NCI-H2081 (cell line): ENCODE results near the gene CCDC33.

Experiments used
- DNase-seq, 2 experiments: peaks; one replicate each; lab custom pipeline; 2025; lab: John Stamatoyannopoulos, UW

CCDC33 gene

DNA sequence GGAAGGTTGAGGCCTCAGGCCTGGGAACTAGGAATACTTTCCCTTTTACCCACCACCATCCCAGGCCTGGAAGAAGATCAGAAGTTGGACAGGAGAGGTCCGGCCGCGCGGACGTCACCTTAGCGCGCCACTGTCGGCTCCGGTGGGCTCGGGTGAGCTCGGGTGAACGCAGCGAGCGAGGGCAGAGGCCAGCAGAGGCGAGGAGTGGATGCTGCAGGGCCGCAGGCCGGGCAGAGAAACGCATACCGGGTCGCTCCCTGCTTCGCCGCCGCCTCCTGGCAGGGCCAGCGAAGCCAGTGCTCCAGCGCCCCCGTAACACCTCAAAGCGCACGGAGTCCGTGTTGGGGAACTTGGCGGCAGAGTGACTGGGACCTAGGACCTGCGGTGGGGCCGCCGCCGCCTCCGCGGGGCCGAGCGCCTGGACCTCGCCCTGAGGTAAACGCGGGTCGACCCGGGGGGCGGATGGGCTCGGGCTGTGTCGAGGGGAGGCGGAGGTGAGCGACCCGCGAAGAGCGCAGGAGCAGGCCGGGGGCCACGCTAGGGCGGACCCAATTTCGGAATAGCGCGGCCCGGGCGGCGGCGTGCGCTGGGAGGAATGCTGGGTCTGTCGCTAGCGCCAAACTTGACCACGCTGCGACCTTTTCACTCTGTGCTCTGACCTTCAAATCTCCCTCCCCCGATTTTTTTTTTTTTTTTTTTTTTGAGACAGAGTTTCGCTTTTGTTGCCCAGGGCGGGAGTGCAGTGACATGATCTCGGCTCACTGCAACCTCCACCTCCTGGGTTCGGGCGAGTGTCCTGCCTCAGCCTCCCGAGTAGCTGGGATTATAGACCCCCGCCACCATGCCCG lies 129.7 kb downstream of the CCDC33 start:
- DNase-seq, result no peak

GRCh38 chr15:74367296-74367854 lies 131.2 kb downstream of the CCDC33 start, which contains the start of gene CYP11A1:
Gene CYP11A1, minus strand, starts transcription at chr15:74367646. Its CDS starts 61 bp downstream, at chr15:74367585.
- no peak for DNase-seq

DNA sequence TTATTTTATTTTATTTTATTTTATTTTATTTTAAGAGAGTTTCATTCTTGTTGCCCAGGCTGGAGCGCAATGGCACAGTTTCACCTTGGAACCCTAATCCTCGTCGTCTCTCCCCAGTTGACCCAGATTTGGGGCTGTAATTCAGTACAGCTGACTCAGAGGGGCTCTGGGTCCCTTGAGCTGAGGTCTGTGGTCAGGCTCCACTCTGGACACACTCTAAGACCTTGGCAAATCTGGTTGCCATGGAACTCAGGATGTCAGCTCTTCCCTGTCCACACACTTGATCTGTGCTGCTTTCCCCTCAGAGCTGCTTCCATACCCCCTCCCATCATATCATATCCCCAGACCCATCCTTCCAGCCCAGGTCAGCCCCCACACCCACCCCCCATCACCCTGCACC lies 132.0 kb downstream of the CCDC33 start:
- no peak for DNase-seq

DNA sequence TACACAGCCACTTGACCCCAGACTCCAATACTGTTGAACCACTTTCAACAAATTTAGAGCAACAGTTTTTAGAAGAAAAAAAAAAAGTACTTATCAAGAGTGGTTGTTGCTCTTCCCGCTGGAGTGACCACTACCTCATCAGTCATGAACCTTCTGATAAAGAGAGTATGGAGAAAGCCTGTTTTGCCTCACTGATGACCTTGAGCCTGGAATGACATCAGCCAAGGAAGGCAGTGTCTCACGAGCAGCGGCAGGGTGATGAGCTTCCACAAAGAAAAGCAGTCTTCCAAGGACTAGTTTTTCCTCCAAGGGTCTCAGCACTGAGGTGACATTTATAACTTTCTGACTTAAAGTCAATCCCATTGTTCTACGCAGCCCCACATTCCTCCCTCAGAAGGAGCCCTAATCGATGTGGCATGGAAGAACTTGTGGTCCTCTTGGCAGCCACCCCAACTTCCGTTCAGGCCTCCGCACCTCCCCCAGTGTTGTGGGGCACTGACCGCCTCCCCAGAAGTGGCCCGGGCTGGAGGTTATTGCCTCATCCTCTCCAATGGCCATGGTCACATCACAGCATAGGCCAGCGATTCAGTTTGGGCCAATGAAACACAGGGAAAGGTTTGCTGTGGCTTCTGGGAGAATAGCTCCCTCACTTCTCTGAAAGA lies 133.1 kb downstream of the CCDC33 start:
- DNase-seq, result no peak

DNA sequence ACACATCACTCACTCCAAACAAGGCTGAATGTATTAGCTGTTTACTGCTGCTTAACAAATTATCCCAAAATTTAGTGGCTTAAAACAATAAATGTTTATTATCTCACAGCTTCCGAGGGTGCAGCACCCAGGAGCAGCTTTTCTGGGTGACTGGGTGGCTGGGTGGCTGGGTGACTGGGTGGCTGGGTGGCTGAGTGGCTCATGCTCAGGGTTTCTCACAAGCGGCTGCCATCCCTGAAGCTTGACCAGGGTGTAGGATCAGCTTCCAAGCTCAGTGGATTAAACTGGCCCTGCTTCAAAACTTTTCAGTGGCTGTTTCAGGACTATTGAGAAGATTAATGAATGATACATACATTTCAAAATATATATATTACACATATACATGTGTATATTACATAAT lies 133.6 kb downstream of the CCDC33 start:
- DNase-seq, result no peak

- no peak for DNase-seq
Measured at GRCh38 chr15:74370471-74370870, 134.3 kb downstream of the CCDC33 start.

GRCh38 chr15:74373056-74373650 lies 137.0 kb downstream of the CCDC33 start:
- peak in 1 of 2 experiments; percentile 42 for DNase-seq

DNA sequence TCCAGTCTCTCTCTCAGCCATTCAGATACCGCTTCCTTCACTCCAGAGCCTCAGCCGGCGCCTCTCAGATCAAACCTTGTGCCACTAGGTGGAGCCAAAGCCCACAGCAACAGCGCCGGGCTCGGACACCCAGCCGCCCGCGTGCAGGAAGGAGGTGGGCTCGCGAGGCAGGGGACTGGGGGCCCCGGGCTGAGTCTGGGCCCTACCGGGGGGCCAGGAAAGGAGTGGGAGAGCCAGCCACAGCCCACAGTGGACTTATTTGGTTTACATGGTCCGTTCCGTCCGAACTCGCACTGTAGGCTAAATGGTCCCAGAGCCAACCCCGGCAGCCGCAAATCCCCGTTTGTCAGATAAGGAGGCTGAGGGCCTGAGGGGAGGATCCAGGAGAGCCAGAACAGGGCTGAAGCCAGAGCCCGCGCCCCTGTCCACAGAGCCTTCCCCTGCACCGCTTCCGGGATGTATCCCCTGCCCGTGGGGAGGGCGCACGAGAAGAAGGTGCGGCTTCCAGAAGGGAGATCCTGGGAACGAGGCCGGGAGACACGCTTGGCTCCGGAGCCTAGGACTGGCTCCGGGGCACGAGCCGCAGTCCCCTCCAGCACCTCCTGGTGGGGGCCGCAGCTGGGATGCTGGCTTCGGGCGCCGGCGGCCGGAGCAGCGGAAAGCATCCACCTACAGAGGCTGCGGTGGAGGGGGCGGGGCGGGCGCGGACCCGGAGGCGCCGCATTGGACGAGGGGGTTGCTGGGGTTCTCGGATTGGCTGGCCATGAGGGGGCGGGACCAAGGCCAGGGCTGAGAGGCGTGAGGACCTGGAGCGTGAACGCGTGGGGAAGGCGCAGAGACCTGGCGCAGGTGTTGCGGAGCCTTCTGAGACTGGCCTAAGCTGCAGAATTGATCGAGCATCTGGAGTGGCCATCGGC lies 137.9 kb downstream of the CCDC33 start:
- DNase-seq, result peak; percentile 93 to 94

DNA sequence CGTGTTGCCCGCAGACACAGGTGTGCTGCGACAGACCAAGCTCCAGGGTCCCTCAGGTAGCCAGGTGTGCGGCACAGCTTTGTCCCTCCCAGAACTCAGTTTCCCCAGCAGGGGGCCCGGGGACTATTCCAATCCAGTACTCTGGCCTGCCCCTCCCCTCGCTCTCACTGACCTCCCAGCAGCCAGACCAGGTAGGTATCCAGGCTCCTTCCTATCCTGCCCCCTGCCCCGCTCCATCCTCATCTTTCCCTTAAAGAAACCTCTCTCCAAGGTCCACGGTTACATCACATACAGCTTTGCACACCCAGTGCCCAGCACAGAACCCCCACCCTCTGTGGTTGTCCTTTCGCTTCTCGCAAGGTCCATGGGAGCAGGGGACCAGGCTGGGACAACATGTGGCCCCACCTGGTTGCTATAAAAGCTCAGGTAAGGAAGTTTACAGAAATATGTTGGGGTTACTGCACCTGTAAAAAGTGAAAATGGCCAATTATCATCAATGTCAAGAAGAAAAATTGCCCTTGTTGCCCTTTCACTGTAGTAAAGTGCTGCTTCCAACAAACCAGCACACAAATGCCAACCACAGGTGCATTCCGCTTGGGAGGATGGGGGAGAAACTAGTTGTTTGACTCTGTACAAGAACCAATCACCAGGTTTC lies 138.6 kb downstream of the CCDC33 start:
- peak in 1 of 2 experiments; percentile 72 for DNase-seq

- peak; percentile 79 to 81 for DNase-seq
Measured at GRCh38 chr15:74375303-74375693, 139.2 kb downstream of the CCDC33 start.

GRCh38 chr15:74376226-74376625 lies 140.1 kb downstream of the CCDC33 start:
- no peak for DNase-seq

GRCh38 chr15:74376825-74377581 lies 140.9 kb downstream of the CCDC33 start:
- DNase-seq, result peak; percentile 45 to 78

- no peak for DNase-seq
Measured at GRCh38 chr15:74377831-74378766, 142.0 kb downstream of the CCDC33 start.

DNA sequence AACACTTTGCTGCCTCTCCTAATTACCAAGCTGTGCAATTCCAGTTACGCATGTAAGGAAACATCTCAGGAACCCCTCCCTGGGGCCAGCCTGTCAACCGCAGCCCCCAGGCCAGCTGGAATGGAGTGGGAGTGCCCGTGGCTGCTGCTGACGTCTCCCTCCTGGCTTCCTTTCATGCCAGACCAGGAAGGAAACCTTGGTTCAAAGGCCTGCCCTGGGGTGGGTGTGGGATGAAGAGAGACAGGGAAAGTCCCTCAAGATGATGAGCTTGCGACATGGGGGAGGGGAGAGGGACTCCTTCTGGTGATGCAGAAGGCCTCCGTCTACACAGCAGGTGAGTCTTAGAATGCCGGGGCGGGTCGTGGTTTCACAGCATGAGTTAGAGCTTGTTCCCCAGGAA lies 142.7 kb downstream of the CCDC33 start:
- DNase-seq, result peak; percentile 18 to 63

DNA sequence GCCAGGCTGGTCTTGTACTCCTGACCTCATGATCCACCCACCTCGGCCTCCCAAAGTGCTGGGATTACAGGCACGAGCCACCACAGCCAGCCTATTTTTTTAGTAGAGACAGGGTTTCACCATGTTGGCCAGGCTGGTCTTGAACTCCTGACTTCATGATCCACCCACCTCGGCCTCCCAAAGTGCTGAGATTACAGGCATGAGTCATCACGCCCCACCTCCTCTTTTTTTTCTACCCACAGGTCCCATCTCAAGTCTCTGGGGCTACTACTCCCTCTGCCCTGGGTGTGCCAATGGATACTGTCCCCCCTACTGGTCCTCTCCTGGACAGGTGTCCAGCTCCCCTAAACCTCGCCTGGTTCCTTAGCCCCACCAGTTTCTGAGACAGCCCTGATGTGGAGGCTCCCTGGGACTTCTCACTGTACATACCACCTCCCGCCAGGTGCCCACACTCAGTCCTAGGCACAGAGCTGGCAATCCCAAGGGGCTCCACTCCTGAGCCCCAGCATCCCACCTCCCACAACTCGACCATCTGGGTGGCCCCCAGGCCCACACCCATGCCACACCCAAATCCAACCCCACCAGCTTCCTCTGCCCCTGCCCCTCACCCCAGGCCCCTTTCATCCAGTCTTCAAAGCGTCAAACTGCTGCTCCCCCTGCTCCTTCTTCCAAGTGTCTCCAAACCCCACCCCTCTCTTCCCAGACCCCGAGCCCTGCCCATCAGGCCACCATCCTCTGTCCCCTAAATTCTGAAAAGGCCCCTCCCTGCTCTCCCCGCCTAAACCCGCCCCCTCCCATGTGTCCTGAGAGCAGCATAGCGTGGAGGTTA lies 144.4 kb downstream of the CCDC33 start:
- no peak for DNase-seq

- no peak for DNase-seq
Measured at GRCh38 chr15:74381190-74381453, 145.0 kb downstream of the CCDC33 start.

- no peak for DNase-seq
Measured at GRCh38 chr15:74381481-74381880, 145.4 kb downstream of the CCDC33 start.
